NCI-H2029 (cell line): Measurements from ENCODE around the gene LDLRAD3.

ENCODE experiments used
- DNase-seq: peaks from one replicate; lab custom pipeline; 2025; lab: John Stamatoyannopoulos, UW

LDLRAD3 gene

DNA sequence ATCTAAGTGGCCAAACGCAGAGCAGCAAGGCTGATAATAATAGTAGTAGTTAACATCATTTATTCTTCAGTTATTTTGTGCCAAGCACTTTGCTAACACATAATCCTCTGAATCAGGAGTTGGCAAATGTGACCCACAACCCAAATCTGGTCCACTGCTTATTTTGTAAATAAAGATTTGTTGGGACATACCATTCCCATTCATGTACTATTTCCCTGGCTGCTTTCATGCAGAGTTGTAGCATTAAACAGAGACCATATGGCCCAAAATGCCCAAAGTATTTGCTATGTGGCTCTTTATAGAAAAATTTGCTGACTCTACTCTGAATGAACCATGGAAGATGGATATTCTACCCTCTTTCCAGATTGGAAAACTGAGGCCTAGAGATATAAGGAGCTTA, 295.0 kb downstream of the LDLRAD3 start:
- no peak for DNase-seq

DNA sequence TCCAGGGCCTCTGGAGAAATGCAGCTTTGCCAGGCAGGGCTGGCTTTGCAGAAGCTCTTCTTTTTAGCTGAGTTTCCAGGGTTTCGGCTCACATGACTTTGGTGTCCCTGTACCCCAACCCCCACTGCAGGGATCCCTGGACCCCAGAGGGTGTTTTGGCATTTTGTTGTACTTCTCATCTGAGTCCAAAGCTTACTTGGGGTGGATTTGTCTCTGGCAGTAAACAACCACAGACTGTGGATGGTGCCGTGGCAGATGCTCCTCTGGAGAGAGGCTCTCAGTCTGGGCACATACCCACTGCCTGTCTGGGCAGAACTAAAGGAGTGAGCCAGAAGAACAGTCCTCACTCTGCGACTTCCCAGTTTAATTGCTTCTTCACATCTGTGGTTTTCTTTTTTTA, 295.8 kb downstream of the LDLRAD3 start:
- DNase-seq: no peak

DNA sequence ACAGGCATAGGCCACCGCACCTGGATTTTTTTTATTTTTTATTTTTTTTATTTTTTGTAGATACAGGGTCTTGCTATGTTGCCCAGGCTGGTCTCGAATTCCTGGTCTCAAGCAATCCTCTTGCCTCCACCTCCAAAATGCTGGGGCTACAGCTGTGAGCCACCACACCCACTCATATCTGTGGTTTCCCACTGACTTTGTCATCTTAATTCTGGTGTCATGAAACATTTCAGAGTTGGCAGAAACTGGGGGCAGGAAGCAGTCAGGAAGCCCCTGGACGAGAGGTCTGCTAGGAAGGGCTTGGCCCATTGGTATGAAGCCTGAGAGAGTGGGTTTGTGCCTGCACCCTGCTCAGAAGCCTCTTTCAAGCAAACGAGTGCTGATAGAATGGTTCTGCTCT, 296.3 kb downstream of the LDLRAD3 start:
- no peak for DNase-seq

DNA sequence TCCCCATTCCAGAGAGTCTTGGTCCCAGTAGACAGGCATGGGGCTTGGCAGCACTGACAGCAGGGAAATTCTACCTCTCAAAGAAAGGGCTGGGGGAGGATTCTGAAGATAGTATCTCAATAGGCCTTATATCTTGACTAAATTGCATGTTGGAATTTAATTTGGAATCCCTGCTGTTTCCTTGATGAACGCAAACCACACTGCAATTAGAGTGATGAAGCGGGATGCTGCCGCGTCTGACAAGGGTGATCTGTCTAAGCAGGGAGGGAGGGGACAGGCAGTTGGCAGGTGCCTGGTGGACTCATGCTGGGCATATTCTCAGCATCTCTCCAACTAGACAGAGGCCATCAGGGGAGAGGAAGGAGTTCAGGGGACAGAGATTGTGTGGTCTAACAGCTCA, 296.9 kb downstream of the LDLRAD3 start:
- no peak for DNase-seq

DNA sequence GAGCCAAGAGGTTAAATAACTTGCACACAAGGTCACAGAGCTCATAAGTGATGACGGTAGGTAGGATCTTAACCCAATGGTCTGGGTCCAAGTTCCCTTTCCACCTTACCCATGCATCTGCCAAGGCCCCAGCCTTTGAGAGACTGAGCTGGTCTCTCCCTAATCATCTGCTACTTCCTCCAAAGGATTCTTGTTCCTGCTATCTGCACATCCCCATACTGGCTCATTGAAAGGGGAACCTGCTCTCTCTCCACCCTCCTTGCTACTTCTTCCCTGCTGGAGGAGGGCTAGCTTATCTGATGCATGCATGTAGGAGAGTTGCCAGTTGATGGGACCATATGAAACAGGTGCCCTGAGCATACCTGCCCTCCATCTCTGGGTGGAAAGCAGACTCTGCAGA, 297.6 kb downstream of the LDLRAD3 start:
- no peak for DNase-seq

DNA sequence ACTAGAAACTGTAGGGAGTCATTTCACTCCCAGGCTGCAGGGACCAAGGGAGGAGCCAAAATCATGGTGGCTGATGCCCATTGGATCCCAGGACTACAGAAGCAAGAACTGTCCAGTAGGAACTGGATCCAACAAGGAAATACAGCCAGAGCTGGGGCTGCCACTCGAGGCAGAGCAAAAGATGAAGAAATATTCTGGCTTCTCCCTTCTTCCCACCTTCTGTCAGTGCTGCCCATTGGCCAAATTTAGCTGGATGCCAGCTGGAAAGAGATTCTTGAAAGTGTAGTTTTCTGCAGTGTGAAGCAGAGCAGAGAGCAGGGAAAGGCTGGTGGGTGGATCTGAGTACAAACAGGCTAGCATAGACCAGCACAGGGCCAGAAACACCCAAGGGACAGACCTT, 299.8 kb downstream of the LDLRAD3 start:
- no peak for DNase-seq

DNA sequence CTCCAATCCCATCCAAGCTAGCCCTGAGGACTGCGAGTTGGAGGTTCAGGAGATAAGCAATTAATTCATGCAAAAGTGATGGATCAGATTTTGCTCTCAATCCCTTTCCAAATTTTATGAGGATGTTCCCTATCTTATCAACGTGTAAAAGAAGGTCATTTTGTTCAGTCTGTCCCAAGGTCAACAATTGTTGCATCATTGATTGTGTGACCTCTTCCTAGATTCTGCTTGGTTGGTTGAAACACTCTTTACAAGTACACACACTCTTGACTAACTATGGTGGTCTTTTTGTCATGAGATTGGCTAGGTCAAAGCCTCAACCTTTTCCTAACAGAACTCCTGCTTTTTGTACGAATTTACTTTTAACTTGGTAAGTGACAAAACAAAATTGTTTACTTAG, 303.6 kb downstream of the LDLRAD3 start:
- DNase-seq: no peak

DNA sequence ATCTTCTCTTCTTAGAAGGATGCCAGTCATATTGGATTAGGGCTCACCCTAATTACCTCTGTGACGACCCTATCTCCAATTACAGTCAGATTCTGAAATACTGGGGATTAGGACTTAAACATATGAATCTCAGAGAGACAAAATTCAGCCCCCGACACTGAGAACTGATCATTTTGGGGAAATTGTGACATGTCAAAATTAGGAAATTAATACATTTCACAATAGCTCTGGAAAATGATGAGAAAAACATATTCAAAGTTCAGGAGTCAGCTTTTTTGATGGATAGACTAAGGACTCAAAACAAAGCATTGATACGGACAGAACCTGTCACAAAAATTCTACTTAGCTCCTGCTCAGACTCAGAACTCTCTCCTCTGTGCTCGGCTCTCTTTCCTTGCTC, 304.6 kb downstream of the LDLRAD3 start:
- DNase-seq: no peak

DNA sequence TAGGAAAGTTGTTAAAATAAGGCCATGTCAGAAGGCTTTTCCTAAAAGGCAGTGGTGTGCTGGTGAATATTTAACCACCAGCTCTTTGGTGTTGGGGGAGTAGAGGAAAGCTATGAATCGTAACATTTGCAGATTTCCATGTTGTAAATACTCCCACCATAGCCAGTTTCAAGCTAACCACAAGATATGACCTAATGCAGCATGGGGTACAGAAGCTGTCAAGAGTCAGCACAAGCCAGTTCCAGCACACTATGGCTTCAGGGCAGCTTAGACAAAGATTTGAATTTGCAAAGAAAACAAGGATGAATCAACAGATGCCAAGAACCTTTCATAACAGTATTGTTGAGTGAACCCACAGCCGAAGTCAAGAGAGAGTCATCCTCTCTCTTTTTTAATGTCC, 305.4 kb downstream of the LDLRAD3 start:
- no peak for DNase-seq

DNA sequence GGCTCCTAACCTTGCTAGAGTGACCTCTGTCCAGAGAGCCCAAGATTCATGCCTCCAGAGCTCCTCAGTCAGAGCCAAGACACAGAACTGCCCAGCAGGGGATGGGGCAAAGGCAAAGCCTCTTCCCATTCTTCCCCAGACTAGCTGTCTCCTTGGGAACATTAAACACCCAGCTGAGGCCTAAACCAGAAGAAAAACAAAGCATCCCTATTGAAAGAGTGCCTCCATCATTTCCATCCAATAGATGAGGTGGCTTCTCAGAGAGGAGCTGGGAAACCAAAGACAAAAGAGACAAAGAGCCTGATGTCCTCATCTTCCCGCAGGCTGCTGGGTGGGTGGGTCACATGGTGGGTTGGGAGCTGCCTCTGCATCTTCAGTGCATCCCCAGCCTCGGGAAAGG, 308.0 kb downstream of the LDLRAD3 start:
- DNase-seq: no peak

DNA sequence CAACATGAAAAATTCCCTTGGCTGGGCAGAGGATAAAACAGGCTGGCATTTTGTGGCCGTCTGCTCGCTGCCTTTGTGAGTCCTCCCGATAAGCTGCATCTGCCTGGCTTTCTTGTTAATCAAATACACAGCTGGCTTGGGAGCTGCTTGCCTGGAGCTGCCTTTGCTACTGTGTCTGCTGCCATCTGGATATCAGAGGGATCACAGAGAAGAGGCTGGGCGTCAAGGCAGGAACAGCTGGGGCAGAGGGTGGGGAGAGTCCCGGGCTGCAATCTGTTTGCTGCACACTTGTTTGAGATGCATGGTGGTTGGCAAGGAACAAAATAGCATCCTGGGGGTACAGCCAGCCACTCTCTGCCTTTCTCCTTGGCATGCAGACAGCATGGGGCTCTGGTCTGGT, 309.4 kb downstream of the LDLRAD3 start:
- DNase-seq: no peak

DNA sequence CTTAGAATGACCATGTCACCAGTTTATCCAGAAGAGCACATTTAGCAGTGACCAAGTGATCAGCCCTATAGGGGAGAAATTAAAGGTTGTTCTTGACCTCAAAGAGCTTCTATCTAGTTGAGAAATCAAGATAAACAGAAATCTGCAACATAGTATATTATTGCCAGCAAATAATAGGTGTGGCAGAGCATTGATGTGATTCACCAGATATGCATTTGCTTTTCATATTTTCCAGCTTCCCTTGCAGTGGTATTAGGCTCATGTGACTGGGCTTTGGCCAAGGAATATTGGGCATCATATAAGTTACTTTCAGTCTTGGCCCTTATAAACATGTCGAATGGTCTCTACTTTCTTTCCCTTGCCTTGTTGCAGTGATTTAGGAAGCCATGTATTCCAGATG, 310.9 kb downstream of the LDLRAD3 start:
- no peak for DNase-seq

DNA sequence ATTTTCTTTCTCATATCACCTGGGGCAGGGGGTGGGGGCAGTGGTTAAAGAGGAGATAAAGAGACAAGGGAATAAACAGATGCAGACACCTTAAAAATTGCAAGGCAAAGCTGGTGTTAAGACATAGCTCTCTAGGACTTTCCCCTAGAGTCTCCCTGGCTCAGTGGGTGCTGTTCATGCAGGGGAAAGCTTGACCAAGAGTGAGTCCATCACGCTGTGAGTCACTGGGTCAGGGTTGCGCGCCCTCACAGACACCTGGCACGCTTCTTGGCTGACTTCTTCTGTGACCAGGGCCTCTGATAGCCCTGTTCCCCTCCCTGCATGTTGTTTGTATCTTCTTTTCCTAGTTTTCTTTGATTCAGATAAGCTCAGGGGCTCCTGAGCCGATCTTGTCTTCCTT, 313.5 kb downstream of the LDLRAD3 start:
- DNase-seq: no peak

DNA sequence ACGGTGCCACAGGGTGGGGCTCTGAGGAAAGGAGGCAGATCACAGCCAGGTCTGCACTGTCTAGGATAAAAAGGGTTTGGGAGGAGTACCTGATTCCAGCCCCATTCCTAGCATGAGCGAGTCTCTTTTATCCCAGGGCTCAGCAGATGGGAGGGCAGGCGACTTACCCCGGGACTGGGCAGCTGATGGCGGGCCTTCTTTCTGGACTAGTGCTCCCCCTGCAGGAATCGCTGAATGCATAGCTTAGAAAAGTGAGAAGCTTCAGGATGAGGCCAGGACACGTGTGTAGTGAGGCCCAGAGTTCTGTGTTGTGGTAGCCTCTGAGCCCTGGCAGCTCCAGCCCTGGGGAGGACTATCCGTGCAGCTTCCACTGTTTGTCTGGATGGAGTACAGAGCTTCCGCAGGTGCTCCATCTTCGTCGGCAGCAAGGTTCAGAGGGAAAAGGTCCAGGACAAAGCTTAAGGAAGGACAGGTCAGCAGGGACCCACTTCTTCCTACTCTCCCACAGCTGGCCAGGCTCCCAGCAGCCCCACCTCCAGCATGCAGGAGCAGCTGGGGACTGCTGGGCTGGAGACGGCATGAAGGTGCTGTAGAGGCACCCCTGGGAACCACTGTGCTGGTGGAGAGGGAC, 315.0 kb downstream of the LDLRAD3 start:
- DNase-seq: peak; percentile 34

DNA sequence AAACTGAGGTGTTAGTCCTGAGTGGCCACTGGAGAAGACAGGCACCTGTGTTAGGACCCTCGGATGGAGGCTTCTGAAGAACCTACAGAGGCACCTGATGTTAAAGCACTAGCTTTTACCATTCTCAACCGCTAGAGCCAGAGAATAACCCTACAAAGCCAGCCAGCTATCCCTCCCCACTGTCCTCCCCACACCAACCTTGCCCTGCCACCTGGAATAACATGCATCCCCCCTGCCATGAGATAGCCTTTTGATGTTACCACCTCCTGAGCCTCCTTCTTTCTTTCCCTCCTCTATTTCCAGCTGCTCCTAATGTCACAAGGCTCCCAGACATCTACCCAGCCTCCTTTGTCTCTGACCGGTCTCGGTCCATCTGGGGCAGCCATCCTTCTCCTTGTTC, 317.2 kb downstream of the LDLRAD3 start:
- no peak for DNase-seq

DNA sequence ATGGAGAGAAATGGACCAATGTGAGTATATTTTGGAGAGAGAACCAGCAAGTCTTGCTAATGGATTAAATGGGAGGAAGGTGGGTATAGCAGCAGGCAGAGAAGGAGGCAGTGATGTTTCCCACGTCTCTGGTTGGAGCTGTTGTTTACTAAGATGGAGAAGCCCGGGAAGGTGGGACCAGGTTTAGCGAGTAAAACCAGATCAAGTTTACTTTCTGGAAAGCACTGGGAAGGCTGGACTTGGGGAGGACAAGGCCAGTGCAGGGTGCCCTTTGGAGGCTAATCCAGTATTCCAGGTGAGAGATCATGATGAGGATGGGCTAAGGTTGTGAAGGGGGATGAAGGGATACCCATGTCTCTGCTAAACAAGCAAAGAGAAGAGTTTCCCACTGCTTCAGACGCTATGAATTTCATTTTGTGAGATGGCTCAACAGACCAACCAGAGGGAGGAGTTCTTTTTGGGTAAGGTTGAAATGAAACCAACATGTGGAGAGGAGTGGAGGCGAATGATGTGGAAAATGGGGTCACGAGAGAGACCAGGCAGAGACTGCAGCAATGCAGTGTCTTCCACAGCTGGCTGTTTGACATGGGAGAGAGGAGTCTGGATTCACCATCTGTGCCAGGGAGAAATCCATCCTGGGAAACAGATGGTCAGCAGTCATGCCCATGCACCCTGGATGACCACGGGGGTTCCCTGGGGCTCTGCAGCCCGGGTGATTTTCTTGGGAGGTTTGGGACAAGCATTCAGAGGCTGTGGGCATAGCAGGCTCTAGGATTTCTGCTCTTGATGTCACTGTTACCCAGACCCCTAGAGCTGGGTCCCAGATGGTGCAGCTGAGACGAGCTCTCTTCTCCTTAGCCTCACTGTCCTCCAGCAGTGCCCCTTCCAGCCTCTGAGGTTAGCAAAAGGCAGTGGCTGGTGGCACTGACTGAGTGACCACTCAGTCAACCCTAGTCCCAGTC, 320.4 kb downstream of the LDLRAD3 start:
- DNase-seq: no peak

DNA sequence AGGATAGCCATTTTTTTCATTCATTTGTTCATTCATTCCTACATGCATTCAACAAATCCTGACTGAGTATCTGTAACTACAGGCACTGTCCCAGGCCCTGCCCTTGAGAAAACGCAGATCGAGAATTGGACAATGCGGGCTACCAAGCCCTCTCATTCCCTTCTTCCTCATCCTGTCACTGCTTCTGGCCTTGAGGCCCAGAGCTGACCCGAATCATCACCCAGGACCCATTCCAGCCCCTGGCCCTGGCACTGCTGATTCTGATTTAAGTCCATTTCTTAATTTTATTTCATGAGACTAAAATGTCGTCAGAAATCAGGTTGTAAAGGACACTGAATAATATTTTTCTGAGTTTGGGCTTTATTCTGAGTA, 321.1 kb downstream of the LDLRAD3 start:
- no peak for DNase-seq

DNA sequence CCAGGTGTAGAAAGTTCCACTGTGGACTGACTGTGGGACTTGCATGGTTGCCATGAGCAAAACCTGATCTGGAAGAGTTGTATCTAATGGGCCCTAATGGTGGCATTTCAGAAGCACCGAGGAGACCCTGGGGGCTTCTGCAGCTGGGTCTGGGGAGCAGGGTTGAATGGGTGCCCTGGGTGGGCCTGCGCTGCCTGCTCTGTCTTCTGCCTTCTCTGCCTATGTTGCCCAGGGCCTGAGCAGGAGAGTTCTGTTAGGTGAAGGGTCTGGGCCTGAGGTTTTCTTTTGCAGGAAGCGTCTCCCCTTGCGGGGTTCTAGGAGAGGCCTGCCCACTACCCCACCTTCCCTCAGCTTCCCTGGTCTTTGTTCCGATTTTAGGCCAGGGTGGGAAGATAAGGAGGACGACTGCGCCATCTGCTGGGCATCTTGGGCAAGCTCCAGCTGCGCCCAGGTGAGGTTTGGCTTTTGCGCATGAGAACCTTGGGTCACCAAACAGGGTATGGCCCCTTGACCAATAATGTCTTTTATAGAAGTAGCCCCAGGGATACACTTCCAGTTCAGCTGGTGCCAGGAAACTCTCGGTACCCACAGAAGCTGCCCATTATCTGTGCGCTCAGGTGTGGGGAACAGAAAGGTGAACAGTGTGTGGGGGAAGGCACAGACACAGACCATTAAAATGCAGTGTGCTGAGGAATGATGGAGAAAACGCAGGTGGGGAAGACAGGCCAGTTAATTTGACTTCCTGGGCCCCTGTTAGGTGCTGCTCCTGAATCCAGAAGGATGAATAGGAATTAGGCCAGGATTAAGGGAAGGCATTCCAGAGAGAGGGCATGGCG, 322.1 kb downstream of the LDLRAD3 start:
- DNase-seq: peak; percentile 18

DNA sequence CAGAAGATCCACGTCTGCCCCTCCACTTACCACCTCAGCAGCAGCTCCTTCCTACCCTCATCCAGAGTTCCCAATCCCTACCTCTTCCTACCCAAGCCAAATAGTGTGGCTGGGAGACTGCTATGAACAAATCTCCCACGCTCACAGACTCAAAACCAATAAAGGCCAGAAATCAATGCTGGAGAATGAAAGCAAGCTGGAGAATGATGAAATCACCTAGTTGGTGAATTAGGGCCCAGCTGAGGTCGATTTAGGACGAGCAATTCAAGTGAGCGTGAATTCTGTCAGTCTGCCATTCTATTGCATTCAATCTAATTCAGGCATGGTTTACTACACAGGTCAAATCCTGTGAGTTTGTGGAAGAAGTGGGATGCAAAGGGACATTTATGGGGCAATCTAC, 322.9 kb downstream of the LDLRAD3 start:
- DNase-seq: no peak

DNA sequence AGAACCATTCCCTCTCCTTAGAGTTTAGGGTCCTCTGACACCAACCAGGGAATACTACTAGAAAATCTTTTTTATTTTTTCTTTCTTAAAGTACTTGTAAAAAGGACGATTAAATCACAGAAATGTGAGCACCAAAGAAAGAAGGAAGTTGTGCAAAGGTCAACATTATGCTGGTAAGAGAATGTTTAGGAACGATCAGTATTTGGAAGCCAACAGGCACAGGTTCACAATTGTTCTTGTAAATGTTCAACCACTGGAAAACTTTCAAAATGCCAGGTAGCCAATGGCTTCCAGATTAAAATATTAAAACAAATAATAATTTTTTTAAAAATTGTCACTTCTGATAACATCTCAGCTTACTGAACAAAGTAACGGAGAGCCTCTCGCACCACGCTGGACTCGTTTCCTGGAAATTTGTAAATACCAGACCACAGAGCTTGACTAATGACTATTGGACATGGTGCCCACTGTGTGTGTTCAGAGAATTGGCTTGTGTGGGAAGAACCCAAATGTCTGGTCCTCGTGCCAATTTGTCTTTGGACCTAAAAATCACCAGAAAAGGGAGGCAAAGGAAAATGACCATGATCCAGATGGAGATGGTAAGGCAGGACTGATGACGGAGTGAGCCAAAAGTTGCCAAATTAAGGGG, 324.6 kb downstream of the LDLRAD3 start:
- DNase-seq: no peak

DNA sequence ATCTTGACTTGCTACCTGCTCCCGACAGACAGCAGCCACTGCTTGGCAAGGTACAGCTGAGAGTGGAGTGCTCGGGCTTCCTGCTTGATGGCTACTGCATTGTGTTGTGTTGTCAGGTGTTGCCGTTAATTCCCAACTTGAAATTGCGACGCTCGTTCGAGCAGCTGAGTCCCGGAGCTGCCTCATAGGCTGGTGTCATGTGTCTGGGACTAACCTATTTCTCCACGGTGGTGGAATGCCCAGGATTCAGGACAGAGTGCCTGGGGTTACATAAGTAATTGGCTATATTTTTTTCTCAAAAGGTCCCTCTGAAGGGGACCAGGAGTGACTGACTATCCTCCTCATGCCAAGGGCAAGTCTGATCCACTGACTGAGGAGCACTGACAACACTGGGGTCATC, 326.8 kb downstream of the LDLRAD3 start:
- no peak for DNase-seq

DNA sequence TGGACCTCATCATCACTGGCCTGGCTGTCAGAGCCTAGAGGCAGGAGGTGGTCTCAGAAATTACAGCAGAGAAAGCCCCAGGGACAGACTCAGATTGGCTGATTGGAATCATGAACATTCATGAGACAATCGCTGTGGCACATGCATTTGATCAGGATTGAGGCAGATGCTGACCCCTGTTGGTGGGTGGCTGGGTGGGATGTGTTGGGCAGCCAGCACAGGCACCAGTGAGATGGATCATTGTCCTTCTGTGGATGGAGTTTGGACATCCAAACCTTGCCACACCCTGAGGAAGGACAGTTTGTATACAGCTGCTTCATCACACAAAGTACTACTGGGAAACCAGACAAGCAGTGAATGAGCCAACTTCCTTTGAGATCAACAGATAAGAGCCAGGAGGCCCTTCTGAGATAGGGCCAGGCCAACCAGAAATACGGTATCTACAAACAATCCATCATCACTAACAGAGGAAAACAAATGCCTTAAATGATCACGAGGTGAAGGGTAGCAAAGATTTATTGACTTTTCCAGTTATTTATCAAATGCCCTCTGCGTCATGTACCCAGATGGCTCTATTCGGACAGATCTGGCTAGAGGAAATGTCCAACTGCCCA, 328.0 kb downstream of the LDLRAD3 start:
- peak; percentile 9 for DNase-seq
